OCI-LY3 (cell line): Measurements from ENCODE around the gene CHST2.

Experiments
- CTCF ChIP-seq: fragments of 200-600, 300-600 bp; sonication (generic); IDR thresholded peaks from 2 replicates; pipeline ENCODE4 v1.5.1; 2014; ENCODE audit warnings: antibody characterized with exemption, low read length, low read depth
- EZH2phosphoT487 ChIP-seq: fragments of 200-600 bp; shearing (Covaris generic); IDR thresholded peaks from 2 replicates; pipeline ENCODE4 v1.6.1; 2018; ENCODE audit warnings: antibody characterized with exemption, mixed run types, low read depth

- TF ChIP-seq CTCF, result no peak
- no peak for TF ChIP-seq EZH2phosphoT487
Observed at GRCh38 chr3:143119009-143119914, at the start of gene CHST2.
